ENCODE data around the gene LMO1. TPM values are rescaled to one million over a fixed set of nuclear protein-coding genes. Genes with fewer than 3 reads are reported as not detected.

Gene LMO1
- total and polyA plus RNA-seq, 4 donors: not detected

GRCh38 chr11:8242499-8243280 is 21.0 kb downstream of the LMO1 start:
- Histone ChIP-seq H3K9me3 (ENCODE audit: control insufficient read depth in 4 of 4, low read length in 3 of 4) (no peaks in the 10 kb centered on the region), H3K4me1 (ENCODE audit: control insufficient read depth in 4 of 4, insufficient read depth in 4 of 4, low read length in 3 of 4) (no peaks in the 10 kb centered on the region), H3K4me3 (ENCODE audit: low read depth in 1 of 3, low read length in 3 of 3) (no peak overlapping the region), H3K27ac (ENCODE audit: low read depth in 1 of 2, low read length in 2 of 2) (no peak overlapping the region), H3K27me3 (ENCODE audit: control insufficient read depth in 4 of 4, insufficient read depth in 4 of 4, low read length in 3 of 4) (no peaks in the 10 kb centered on the region), H3K36me3 (ENCODE audit: control insufficient read depth in 4 of 4, insufficient read depth in 3 of 4, low read depth in 1 of 4, low read length in 3 of 4) (no peaks in the 10 kb centered on the region), H3K9ac (ENCODE audit: low read depth in 1 of 2, low read length in 2 of 2) (no peak overlapping the region)
- DNase-seq (ENCODE audit: low spot score): no peak
- WGBS: 65% methylated on average over 19 of the region's 19 CpGs
- no peak for TF ChIP-seq JUND (IDR thresholded peaks at IDR 0.05)
- TF ChIP-seq HNF4G (IDR thresholded peaks at IDR 0.05): no peak
- no peak for TF ChIP-seq NR2F2 (IDR thresholded peaks at IDR 0.05)

GRCh38 chr11:8242118-8242475 is 21.6 kb downstream of the LMO1 start:
- no peaks in the 10 kb centered on the region for H3K27me3 ChIP-seq (ENCODE audit: control insufficient read depth in 4 of 4, insufficient read depth in 4 of 4, low read length in 3 of 4)
- H3K27ac ChIP-seq (ENCODE audit: low read depth in 1 of 2, low read length in 2 of 2): no peak overlapping the region
- H3K9me3 ChIP-seq (ENCODE audit: control insufficient read depth in 4 of 4, low read length in 3 of 4): no peaks in the 10 kb centered on the region
- 69% methylated on average over 3 of the region's 3 CpGs for WGBS
- TF ChIP-seq FOXA1 (IDR thresholded peaks at IDR 0.05) (no peak), HNF4A (conservative IDR thresholded peaks at IDR 0.05) (no peak), SP1 (IDR thresholded peaks at IDR 0.05) (no peak), GABPA (IDR thresholded peaks at IDR 0.05 in 1 of 2, conservative IDR thresholded peaks at IDR 0.05 in 1 of 2) (no peak)
- DNase-seq (ENCODE audit: low spot score): no peak
- H3K4me1 ChIP-seq (ENCODE audit: control insufficient read depth in 4 of 4, insufficient read depth in 4 of 4, low read length in 3 of 4): no peaks in the 10 kb centered on the region
- H3K36me3 ChIP-seq (ENCODE audit: control insufficient read depth in 4 of 4, insufficient read depth in 3 of 4, low read depth in 1 of 4, low read length in 3 of 4): no peaks in the 10 kb centered on the region
- H3K4me3 ChIP-seq (ENCODE audit: low read depth in 1 of 3, low read length in 3 of 3): no peak overlapping the region
- H3K9ac ChIP-seq (ENCODE audit: low read depth in 1 of 2, low read length in 2 of 2): no peak overlapping the region

- no peaks in the 10 kb centered on the region for H3K9me3 ChIP-seq (ENCODE audit: control insufficient read depth in 4 of 4, low read length in 3 of 4)
- TF ChIP-seq FOXA1 (IDR thresholded peaks at IDR 0.05) (no peak), YY1 (IDR thresholded peaks at IDR 0.05) (no peak), EGR1 (IDR thresholded peaks at IDR 0.05; ENCODE audit: low read depth in 2 of 2) (no peak), TAF1 (conservative IDR thresholded peaks at IDR 0.05) (no peak), NR2F2 (IDR thresholded peaks at IDR 0.05) (no peak), HNF4A (conservative IDR thresholded peaks at IDR 0.05) (no peak), ATF3 (IDR thresholded peaks at IDR 0.05) (no peak), CTCF (IDR thresholded peaks at IDR 0.05; ENCODE audit: low read depth, low read length, missing input control) (no peak), RXRA (IDR thresholded peaks at IDR 0.05) (no peak), FOXA2 (IDR thresholded peaks at IDR 0.05) (no peak), GABPA (IDR thresholded peaks at IDR 0.05 in 1 of 2, conservative IDR thresholded peaks at IDR 0.05 in 1 of 2) (no peak), JUND (IDR thresholded peaks at IDR 0.05) (no peak), MAX (IDR thresholded peaks at IDR 0.05) (no peak), RAD21 (IDR thresholded peaks at IDR 0.05) (no peak), HNF4G (IDR thresholded peaks at IDR 0.05) (no peak), SP1 (IDR thresholded peaks at IDR 0.05) (no peak), REST (IDR thresholded peaks at IDR 0.05) (no peak), ZBTB33 (IDR thresholded peaks at IDR 0.05) (no peak)
- no peak overlapping the region for H3K4me3 ChIP-seq (ENCODE audit: low read depth in 1 of 3, low read length in 3 of 3)
- H3K9ac ChIP-seq (ENCODE audit: low read depth in 1 of 2, low read length in 2 of 2): no peak overlapping the region
- DNase-seq (ENCODE audit: low spot score): no peak
- H3K36me3 ChIP-seq (ENCODE audit: control insufficient read depth in 4 of 4, insufficient read depth in 3 of 4, low read depth in 1 of 4, low read length in 3 of 4): no peaks in the 10 kb centered on the region
- no peaks in the 10 kb centered on the region for H3K4me1 ChIP-seq (ENCODE audit: control insufficient read depth in 4 of 4, insufficient read depth in 4 of 4, low read length in 3 of 4)
- no peaks in the 10 kb centered on the region for H3K27me3 ChIP-seq (ENCODE audit: control insufficient read depth in 4 of 4, insufficient read depth in 4 of 4, low read length in 3 of 4)
- H3K27ac ChIP-seq (ENCODE audit: low read depth in 1 of 2, low read length in 2 of 2): no peak overlapping the region
Measured at GRCh38 chr11:8241373-8242117, 22.1 kb downstream of the LMO1 start.
